NCI-H69 (cell line): ENCODE measurements around the gene PAOX.
"Not testable (repeated sequence)": the region's sequence is repeated elsewhere in the genome, so short reads cannot be mapped to it uniquely, and the experiment has no call there.

Experiments
- DNase-seq: peaks from one replicate; lab custom pipeline; 2025; lab: John Stamatoyannopoulos, UW

The PAOX gene

DNA sequence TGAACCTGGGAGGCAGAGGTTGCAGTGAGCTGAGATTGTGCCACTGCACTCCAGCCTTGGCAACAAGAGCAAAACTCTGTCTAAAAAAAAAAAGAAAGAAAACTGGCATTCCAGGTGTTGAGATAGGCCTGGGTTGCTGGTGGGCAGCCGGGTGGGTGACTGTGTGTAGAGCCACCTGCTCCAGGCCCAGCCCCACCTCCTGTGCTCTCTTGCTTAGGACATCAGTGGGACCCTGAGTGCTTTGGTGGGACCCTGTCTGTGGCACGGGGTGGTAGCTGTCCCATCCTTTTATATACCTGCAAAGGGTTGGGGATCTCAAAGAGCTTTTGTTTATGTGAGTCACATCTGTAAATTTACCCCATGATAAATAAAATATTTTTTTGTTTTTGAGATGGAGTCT lies 6.2 kb downstream of the PAOX start:
- no peak for DNase-seq

DNA sequence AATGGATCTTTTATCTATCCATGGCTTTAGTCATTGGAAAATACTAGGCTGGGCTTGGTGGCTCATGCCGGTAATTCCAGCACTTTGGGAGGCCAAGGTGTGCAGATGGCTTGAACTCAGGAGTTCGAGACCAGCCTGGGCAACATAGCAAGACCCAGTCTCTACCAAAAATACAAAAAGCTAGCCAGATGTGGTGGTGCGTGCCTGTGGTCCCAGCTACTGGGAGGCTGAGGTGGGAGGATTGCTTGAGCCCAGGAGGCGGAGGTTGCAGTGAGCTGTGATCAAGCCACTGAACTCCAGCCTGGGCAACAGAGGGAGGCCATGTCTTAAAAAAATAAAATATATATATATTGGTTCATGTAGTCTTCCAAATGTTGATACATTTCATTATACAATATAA lies 7.9 kb downstream of the PAOX start:
- DNase-seq, result not testable (repeated sequence)

DNA sequence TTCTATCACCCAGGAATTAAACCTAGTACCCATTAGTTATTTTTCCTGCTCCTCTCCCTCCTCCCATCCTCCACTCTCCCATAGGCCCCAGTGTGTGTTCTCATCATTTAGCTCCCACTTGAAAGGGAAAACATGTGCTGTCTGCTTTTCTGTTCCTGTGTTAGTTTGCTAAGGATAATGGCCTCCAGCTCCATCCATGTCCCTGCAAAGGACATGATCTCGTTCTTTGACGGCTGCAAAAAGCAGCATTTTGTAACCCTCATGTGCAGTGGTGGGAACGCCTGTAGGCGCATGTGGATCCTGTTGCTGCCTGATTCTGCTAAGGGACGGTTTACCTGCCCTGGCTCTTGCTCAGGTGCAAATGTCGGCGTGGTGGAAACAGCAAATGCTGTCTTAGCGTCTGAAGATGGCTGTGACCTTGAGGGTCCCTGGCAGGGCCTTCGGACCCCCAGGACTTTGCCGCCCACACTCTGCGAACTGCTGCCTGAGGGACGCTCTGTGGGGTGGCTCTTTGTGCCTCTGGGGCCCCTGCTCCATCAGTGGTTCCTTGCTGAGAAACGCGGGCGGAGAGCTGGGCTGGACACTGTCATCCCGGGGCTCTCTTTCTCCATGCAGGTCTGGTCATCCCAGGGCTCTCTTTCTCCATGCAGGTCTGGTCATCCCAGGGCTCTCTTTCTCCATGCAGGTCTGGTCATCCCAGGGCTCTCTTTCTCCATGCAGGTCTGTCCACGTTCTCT lies 9.3 kb downstream of the PAOX start:
- peak; percentile 74 for DNase-seq

DNA sequence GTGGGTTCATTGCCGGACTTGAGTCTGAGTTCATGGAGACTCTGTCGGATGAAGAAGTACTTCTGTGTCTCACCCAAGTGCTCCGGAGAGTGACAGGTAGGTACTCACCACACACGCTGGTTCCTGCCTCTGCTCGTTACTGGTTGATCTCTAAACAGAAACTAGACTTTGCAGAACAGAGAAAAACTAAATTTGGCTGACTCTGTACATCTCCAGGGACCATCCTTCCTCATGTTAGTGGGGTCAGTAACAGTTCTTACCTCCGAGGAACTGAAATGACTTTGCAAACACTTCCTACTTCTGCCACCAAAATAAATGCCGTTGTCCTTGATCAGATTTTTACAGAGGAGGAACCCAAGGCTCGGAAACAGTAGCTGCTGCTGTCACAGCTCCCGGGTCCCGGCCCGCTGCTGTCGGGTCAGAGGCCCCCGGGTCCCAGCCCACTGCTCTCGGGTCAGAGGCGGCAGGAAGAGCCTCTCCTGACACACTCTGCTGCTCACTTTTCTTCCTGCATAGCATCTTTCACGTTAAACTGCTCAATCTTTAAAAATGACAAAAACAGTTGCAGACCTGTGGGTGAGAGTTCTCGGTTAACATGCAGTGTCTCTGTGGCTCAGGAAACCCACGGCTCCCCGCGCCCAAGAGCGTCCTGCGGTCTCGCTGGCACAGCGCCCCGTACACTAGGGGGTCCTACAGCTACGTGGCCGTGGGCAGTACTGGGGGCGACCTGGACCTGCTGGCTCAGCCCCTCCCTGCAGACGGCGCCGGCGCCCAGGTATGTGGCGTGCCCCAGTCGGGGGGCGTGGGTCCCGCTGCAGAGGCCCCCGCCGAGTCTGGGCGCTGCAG lies 10.1 kb downstream of the PAOX start:
- DNase-seq, result peak; percentile 44

DNA sequence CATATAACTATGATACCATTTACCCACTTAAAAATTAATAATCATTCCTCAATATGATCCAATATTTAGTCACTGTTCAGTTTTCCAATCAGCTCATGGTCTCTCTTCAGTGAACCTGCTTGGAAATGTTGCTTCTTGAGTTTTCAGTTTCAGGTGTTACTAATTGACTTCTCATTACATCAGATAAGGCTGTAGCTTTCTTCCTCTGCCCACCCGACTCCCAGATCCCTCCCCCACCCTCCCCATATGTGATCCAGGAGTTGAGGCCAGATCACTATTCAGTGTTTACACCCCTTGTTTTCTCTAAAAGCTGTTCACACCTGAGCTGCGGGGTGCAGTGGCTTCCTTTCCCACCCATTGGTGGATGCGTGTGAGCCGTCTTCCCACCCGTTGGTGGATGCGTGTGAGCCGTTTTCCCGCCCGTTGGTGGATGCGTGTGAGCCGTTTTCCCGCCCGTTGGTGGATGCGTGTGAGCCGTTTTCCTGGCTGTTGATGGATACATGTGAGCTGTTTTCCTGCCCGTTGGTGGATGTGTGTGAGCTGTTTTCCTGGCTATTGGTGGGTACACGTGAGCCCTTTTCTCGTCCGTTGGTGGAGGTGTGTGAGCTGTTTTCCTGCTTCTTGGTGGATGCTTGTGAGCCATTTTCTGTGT lies 11.7 kb downstream of the PAOX start:
- DNase-seq, result no peak

DNA sequence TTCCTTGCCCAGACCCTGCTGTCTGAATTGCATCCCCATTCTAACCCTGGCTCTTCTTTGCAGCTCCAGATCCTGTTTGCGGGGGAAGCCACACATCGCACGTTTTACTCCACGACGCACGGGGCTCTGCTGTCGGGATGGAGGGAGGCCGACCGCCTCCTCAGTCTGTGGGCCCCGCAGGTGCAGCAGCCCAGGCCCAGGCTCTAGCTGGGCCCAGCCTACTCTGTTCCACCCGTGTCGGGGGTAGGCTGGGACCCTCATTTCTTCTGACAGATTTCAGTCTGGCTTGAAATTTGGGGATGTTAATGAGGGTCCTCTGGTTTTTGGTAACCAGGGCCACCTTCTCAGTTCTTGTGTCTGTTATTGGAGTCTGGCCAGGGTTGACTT lies 12.2 kb downstream of the PAOX start:
- DNase-seq, result no peak

DNA sequence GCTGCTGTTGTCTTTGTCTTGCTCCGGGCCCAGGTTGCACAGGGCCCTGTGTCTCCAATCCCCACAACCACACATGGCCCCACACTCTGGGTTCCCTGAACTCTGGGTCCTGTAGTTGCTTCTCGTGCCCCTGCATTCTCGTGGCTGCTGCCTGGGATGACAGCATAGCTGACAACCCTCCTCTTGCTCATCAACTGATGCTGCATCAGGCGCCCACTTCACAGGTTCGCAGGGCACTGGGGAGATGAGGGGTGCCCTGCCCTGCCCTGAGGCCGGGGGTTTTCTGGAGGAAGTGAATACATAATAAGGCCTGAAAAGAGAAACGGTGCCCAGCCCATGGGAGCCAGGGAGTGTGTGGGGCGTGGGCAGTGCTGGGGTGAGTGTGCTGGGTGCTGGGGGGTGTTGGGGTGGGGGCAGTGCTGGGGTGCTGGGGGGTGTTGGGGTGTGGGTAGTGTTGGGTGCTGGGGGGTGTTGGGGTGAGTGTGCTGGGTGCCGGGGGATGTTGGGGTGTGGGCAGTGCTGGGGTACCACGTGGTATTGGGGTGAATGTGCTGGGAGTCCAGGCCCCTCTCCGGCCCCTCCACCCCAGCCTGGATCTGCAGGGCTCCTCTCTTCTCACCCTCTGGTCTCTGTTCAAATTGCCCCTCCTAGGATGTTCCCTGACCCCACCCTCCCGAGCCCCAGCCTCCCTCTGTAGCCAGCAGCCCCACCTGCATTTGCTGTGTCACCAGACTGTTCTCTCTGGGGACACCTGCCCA lies 12.9 kb downstream of the PAOX start:
- DNase-seq, result no peak

DNA sequence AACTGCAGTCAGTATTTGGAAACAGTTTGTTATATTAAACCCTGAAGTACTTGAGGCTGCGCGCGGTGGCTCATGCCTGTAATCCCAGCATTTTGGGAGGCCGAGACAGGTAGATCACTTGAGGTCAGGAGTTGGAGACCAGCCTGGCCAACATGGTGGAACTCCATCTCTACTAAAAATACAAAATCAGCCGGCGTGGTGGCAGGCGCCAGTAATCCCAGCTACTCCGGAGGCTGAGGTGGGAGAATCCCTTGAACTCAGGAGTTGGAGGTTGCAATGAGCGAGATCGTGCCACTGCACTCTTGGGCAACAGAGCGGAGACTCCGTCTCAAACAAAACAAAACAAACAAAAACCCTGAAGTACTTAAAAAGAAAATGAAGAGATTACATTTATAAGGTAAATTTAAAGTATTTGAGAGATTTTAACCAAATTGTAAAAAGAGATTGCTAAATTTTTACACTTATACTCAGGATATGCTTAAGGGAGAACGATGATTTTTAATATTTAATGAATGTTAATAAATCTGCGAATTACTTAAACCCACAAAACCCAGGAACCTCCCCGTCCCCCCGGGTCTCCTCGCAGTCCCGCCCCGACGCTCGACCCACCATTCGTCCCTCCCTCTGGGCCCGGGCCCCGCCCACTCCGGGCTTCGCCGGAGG lies 14.5 kb downstream of the PAOX start:
- no peak for DNase-seq

DNA sequence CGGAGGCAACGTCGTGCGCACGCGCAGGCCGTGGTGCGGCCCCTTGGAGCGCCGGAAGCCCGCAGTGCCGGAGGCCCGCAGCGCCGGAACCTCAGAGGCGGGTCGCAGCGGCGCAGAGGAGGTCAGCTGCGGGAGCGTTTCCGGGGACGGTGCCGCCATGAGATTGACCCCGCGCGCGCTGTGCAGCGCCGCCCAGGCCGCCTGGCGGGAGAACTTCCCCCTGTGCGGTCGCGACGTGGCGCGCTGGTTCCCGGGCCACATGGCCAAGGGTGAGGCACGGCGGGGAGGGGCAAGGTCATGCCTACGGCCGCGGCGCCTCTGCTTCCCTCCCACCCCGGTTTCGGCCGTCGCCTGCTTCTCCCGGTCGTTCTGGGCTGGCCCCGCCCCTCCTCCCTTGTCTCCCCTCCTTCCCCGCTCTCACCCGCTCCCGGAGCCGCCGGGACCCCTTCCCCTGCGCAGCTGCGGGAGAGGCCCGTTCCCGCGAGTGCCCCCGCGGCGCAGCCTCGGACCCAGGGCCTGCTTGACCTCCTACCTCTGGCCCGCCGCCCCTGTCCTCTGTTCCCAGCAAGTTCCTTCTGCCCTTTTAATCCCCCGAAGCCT lies 15.1 kb downstream of the PAOX start, which contains the start of gene MTG1:
Gene MTG1 (plus strand): TSS at position 94 of the 600 bp plus-strand sequence. CDS start 64 bp downstream, at position 158.
- DNase-seq, result peak; percentile 93

DNA sequence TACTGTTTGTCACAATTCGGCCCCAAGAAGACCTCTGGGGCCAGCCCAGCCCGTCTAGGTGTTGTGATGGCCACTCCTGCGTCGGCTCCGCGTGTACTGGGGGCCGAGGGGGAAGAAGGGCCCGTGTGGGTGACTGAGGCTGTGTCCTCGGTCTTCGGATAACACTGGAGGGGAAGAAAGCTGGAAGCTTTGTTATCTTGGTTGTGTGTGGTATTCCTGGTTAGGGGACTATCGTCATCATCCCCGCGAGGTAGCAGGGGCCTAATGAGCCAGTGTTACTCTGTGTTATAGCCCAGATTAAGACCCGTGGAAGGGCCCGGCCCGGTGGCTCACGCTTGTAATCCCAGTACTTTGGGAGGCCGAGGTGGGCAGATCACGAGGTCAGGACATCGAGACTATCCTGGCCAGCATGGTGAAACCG lies 15.7 kb downstream of the PAOX start:
- no peak for DNase-seq

DNA sequence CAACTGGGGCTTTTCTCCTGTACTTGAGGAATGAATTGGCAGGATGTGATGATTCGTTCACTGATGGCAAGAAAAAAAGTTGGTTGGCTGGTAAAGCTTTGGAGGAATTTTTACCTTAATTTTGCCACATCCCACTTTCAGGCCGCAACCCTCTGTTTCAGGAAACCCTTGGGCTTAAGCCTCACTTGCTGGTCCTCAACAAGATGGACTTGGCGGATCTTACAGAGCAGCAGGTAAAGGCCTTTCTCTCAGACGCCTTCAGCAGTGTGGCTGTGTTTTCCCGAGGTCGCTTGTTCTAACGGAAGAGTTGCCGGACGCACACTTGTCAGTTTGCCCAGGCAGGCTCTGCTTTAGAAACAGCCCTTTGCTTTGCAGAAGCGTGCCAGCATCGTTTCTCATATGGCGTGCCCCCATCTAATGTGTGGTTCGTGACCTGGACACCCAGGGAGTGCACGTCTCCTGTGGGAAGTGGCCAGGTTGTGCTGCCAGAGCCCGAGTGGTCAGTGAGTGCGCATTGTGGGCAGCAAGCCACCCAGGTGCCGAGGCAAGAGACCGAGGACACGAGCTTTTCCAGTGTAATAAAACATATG lies 17.1 kb downstream of the PAOX start:
- DNase-seq, result no peak

DNA sequence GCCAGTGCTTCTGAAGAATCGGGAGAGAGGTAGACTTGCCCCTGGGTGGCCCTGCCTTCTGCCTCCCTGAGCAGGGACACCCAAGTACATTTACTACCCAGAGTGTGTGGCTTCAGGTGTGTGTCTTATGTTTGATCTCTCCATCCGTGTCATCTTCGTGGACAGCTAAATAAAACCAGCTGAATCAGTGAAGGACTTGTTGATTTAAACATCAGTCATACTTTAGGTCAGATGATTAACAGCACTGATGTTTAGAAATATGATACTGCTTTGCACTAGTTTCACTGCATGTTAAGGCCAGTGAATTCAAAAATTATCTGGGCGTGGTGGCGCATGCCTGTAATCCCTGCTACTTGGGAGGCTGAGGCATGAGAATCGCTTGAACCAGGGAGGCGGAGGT lies 18.9 kb downstream of the PAOX start:
- DNase-seq, result no peak

DNA sequence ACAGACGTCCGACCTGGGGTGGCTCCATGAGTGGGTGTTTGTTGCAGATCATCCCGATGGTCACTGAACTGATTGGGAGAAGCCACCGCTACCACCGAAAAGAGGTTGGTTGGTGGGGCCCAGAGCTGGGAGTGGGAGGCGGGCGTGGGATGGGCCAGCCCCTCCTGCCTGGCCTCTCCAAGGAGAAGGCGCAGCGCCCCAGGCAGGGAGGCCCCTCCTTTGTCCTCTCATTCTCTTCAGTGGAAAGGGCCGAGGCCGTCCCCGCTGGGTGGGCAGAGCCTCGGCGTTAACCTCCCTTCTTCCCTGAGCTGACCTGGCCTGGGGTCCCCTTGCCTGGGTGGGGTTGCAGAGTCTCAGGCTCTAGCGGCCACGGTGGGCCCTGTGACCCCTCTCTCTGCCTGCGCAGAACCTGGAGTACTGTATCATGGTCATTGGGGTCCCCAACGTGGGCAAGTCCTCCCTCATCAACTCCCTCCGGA lies 20.1 kb downstream of the PAOX start:
- DNase-seq, result no peak

DNA sequence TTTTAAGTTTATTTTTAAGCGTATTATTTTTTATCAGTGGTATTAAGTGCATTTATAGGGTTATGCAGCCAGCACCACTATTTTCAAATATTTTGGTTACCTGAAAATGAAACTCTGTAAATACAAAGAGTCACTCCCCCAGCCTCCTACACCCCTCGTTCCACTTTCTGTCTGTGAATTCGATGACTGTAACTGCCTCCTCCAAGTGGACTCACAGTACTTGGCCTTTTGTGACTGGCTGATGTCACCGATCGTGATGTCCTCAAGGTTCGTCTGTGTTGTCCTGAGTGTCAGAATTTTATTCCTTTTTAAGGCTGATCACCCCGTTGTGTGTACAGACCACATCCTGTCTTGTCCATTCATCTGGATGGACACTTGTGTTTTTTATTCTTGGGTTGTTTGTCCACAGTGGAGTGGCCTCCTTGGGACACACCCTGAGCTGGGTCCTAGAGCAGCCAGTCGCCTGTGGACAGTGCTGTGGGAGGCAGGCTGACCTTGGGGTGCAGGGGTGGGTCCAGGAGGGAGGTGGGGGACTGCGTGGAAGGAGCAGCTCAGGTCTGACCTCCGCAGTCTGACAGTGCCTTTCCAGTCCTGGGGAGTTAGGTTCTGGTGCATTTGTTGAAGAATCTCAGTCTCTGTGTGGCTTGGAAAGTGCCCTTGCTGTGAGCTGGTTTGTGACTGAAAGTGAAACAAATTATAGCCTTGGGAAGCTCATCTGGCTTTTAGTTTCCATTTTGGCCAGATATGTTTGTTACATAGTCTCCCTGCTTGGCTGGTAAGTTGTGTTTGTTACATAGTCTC lies 21.8 kb downstream of the PAOX start:
- DNase-seq, result no peak

DNA sequence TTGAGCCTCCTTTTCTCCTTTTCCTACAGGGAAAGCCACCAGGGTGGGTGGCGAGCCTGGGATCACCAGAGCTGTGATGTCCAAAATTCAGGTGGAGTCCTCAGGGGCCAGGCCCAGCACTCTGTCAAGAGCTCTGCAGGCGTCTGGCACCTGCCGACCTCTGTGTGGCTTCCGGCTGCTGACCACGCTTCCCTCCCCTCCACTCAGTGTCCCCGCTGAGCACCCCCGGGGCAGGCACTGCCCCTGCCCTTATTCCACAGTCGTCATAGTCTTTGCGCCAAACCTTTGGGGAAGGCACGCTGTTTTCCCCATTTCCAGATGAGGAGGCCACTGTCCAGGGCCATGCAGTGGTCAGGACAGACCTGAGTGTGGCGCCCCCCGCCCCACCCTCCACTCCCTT lies 22.4 kb downstream of the PAOX start:
- no peak for DNase-seq

DNA sequence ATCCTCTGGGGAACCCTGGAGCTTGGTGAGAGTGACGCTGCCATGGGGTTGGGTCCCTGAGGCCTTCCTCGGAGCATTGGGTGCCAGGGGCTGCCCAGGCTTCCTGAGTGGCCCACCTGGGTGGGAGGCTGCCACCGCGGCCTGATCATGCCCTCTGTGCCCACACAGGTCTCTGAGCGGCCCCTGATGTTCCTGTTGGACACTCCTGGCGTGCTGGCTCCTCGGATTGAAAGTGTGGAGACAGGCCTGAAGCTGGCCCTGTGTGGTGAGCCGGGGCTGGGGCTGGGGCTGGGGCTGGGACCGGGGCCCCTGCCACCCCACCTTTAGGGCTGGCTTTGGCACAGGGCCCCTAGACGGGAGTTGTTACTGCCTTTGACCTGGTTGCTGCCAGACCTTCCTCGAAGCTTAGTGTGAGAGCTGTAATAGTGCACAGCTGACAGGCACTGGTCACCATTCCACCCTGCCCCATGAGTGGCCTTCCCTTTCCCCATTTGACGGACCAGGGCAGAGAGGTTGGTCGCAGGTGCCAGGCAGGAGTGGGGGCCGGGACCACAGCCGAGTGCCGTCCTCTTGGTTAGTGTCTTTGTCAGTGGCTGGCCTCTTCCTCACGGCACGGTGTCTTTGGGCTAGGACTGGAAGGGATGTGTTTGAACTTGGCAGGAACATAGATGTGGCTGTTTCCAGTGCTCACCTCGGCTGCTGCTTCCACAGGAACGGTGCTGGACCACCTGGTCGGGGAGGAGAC lies 23.1 kb downstream of the PAOX start:
- no peak for DNase-seq

DNA sequence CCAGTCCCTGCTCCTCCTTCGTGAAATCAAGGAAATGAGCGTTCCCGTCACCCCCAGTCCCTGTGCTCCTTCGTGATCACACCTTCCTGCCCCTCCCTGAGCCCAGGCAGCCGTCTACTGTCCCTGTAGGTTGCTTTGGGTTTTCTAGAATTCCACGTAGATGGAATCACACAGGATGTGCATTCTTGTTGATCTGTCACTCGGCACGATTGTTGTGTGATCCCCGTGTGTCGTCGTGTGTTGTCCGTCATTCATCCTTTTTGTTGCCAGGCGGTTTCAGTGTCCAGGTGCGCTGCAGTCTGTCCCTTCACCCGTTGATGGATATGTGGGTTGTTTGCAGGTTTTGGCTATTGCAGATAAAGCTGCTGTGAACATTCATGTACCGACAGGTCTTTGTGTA lies 24.3 kb downstream of the PAOX start:
- DNase-seq, result no peak

DNA sequence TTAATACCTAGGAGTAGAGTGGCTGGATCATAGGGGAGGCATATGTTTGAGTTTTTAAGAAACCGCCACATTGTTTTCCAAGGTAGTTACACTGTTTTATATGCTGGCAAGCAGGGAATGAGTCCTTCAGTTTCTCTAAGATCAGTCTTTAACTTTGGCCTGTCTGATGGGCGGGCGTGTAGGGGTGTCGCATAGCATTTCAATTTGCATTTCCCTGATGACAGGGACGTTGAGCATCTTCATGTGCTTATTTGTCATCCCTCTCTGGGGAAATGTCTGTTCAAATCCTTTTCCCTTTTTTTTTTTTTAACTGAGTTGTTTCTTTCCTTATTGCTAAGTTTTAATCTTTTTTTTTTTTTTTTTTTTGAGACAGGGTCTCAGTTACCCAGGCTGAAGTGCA lies 24.7 kb downstream of the PAOX start:
- DNase-seq, result no peak

DNA sequence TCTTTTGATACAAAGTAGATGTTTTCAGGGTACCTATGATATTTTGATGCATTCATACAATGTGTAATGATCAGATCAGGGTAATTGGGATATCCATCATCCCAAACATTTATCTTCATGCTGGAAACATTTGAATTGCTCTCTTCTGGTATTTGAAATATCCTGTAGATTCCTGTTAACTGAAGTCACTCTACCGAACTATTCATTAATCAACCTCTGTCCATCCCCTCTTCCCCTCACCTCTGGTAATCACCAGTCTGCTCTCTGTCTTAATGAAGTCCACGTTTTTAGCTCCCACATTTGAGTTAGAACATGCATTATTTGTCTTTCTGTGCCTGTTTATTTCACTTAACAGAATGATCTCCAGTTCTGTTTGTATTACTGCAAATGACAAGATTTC lies 26.2 kb downstream of the PAOX start:
- no peak for DNase-seq
